Vagina (tissue), 2 donors: ENCODE results near the gene LYSET.

Experiments
- POLR2A ChIP-seq, 2 donors: fragments of 450-650 bp; IDR thresholded peaks; one replicate each; pipeline ENCODE4 v1.6.1; 2017; ENCODE audit warnings: antibody characterized with exemption in 2 of 2, mild to moderate bottlenecking in 2 of 2, moderate library complexity in 2 of 2
- POLR2AphosphoS5 ChIP-seq, 2 donors: sonication (generic); formaldehyde crosslinking; IDR thresholded peaks; one replicate each; pipeline ENCODE4 v1.9.0; 2017; ENCODE audit warnings: antibody characterized with exemption in 2 of 2, mild to moderate bottlenecking in 2 of 2, low read depth in 1 of 2; ENCODE audit not compliant: insufficient read depth in 1 of 2
- TF ChIP-seq, protein P1 (sequence below), 3 experiments: fragments of 450-650 bp in 2 of 3; fragments of 200-600 bp in 1 of 3; sonication (generic) in 1 of 3; IDR thresholded peaks; one replicate each; pipeline ENCODE4 v1.5.1; 2017 to 2019; ENCODE audit warnings: antibody characterized with exemption in 3 of 3, mild to moderate bottlenecking in 2 of 3, moderate library complexity in 2 of 3

DNA sequence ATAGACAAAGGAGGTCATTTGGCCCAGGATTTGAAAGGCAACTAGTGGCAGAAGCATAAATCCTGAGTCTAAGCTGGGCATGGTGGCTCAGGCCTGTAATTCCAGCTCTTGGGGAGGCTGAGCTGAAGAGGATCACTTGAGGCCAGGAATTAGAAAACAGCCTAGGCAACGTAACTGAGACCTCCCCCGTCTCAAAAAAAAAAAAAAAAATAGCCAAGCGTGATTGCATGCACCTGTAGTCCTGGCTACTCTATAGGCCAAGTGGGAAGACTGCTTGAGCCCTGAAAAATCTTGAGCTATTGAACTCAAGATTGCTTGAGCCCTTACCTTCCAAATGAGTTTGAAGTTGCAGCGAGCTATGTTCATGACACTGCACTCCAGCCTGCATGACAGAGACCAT, 13.9 kb downstream of the LYSET start:
- TF ChIP-seq POLR2A (IDR thresholded peaks at IDR 0.05) (no peak), POLR2AphosphoS5 (IDR thresholded peaks at IDR 0.05; ENCODE audit: insufficient read depth in 1 of 2, low read depth in 1 of 2) (no peak)
- TF ChIP-seq, protein P1, sequence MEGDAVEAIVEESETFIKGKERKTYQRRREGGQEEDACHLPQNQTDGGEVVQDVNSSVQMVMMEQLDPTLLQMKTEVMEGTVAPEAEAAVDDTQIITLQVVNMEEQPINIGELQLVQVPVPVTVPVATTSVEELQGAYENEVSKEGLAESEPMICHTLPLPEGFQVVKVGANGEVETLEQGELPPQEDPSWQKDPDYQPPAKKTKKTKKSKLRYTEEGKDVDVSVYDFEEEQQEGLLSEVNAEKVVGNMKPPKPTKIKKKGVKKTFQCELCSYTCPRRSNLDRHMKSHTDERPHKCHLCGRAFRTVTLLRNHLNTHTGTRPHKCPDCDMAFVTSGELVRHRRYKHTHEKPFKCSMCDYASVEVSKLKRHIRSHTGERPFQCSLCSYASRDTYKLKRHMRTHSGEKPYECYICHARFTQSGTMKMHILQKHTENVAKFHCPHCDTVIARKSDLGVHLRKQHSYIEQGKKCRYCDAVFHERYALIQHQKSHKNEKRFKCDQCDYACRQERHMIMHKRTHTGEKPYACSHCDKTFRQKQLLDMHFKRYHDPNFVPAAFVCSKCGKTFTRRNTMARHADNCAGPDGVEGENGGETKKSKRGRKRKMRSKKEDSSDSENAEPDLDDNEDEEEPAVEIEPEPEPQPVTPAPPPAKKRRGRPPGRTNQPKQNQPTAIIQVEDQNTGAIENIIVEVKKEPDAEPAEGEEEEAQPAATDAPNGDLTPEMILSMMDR (IDR thresholded peaks at IDR 0.05) = no peak
